ENCODE measurements around the gene CNTF. TPM values are rescaled to one million over a fixed set of nuclear protein-coding genes. Genes with fewer than 3 reads are reported as not detected.

The CNTF gene
- polyA plus RNA-seq, 1 donor: 1.4 TPM

- H3K4me1 ChIP-seq (ENCODE audit: control insufficient read depth, insufficient read depth, low read length): peaks cover 14% of the 10 kb centered on the region
- H3K27ac ChIP-seq (ENCODE audit: low read length): peak overlapping the region; percentile 96
- H3K27me3 ChIP-seq (ENCODE audit: control insufficient read depth, insufficient read depth, low read length): no peaks in the 10 kb centered on the region
- 0% methylated on average over 2 of the region's 78 CpGs for WGBS (ENCODE audit: insufficient coverage, low lambda C conversion rate)
- DNase-seq: peak; percentile 88 to 94
- H3K9me3 ChIP-seq (ENCODE audit: control insufficient read depth, low read depth, low read length): no peaks in the 10 kb centered on the region
- no peaks in the 10 kb centered on the region for H3K36me3 ChIP-seq (ENCODE audit: control insufficient read depth, insufficient read depth, low read length)
- peak overlapping the region; percentile 82 for H3K4me3 ChIP-seq (ENCODE audit: low read length)
Measured at GRCh38 chr11:58579192-58580129, 43.0 kb upstream of the CNTF start.

- Histone ChIP-seq H3K4me3 (ENCODE audit: low read length) (peak overlapping the region; percentile 82), H3K4me1 (ENCODE audit: control insufficient read depth, insufficient read depth, low read length) (peaks cover 14% of the 10 kb centered on the region)
Measured at GRCh38 chr11:58580311-58580710, 42.2 kb upstream of the CNTF start.

DNA sequence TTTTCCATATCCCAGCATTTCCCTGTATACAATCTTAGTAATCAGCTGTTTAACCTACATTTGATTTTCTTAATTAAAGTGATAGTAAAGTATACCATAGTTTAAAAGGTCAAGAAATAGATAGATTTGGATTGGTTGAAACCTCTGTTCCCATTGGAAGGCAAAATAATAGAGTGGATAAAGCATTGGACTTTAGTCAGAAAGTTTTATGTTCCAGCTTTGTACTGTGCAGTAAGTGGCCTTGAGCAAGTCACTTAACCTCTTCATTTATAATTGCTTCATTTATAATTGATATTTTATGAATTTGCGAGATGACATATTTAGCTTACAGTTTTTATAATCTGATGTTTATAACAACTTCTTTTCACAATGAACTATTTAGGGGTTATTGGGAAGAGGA, 40.0 kb upstream of the CNTF start:
- Histone ChIP-seq H3K27ac (ENCODE audit: low read length) (no peak overlapping the region), H3K4me1 (ENCODE audit: control insufficient read depth, insufficient read depth, low read length) (peaks cover 4% of the 10 kb centered on the region)

More at GRCh38 chr11:58580311-58580710, 42.2 kb upstream of the CNTF start:
- WGBS (ENCODE audit: insufficient coverage, low lambda C conversion rate): 0% methylated on average over 2 of the region's 2 CpGs
- DNase-seq: no peak
- Histone ChIP-seq H3K9me3 (ENCODE audit: control insufficient read depth, low read depth, low read length) (no peaks in the 10 kb centered on the region), H3K36me3 (ENCODE audit: control insufficient read depth, insufficient read depth, low read length) (peaks cover 1% of the 10 kb centered on the region), H3K27ac (ENCODE audit: low read length) (peak overlapping the region; percentile 96), H3K27me3 (ENCODE audit: control insufficient read depth, insufficient read depth, low read length) (no peaks in the 10 kb centered on the region)

DNA sequence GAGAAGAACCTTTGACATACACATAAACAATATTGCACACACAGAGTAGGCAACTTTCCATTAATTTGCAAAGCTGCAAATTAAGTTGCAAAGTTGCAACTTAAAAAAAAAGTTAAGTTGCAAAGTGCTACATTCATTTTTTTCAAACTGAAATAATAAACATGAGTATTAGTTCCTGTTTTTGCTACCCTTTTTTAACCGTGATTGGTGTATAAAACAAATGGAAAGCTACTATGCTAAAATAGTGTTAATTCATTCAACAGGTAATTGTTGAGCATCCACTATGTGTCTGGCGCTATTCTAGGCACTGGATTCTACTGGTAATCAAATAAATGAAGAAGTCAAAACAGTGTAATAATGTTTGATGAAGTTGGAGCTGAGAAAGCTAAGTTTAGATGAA, 35.5 kb upstream of the CNTF start:
- H3K9me3 ChIP-seq (ENCODE audit: control insufficient read depth, low read depth, low read length): no peaks in the 10 kb centered on the region
- no peak overlapping the region for H3K27ac ChIP-seq (ENCODE audit: low read length)
- 100% methylated on average over 1 of the region's 2 CpGs for WGBS (ENCODE audit: insufficient coverage, low lambda C conversion rate)
- H3K4me1 ChIP-seq (ENCODE audit: control insufficient read depth, insufficient read depth, low read length): no peaks in the 10 kb centered on the region
- no peak overlapping the region for H3K4me3 ChIP-seq (ENCODE audit: low read length)
- no peaks in the 10 kb centered on the region for H3K27me3 ChIP-seq (ENCODE audit: control insufficient read depth, insufficient read depth, low read length)
- peaks cover 18% of the 10 kb centered on the region for H3K36me3 ChIP-seq (ENCODE audit: control insufficient read depth, insufficient read depth, low read length)
- DNase-seq: no peak

More for the DNA sequence above, 40.0 kb upstream of the CNTF start:
- WGBS (ENCODE audit: insufficient coverage, low lambda C conversion rate): 100% methylated on average over 1 of the region's 1 CpG
- DNase-seq: no peak
- no peaks in the 10 kb centered on the region for H3K27me3 ChIP-seq (ENCODE audit: control insufficient read depth, insufficient read depth, low read length)
- no peak overlapping the region for H3K4me3 ChIP-seq (ENCODE audit: low read length)
- no peaks in the 10 kb centered on the region for H3K9me3 ChIP-seq (ENCODE audit: control insufficient read depth, low read depth, low read length)
- peaks cover 12% of the 10 kb centered on the region for H3K36me3 ChIP-seq (ENCODE audit: control insufficient read depth, insufficient read depth, low read length)

GRCh38 chr11:58591659-58592058, 30.8 kb upstream of the CNTF start:
- Histone ChIP-seq H3K9me3 (ENCODE audit: control insufficient read depth, low read depth, low read length) (no peaks in the 10 kb centered on the region), H3K4me3 (ENCODE audit: low read length) (no peak overlapping the region), H3K27ac (ENCODE audit: low read length) (no peak overlapping the region), H3K27me3 (ENCODE audit: control insufficient read depth, insufficient read depth, low read length) (no peaks in the 10 kb centered on the region), H3K4me1 (ENCODE audit: control insufficient read depth, insufficient read depth, low read length) (peaks cover 16% of the 10 kb centered on the region), H3K36me3 (ENCODE audit: control insufficient read depth, insufficient read depth, low read length) (peaks cover 12% of the 10 kb centered on the region)
- DNase-seq: no peak
- no CpG with 5 or more reads among the region's 3 CpGs for whole genome bisulfite sequencing (ENCODE audit: insufficient coverage, low lambda C conversion rate)

- peaks cover 27% of the 10 kb centered on the region for H3K4me1 ChIP-seq (ENCODE audit: control insufficient read depth, insufficient read depth, low read length)
- peaks cover 8% of the 10 kb centered on the region for H3K36me3 ChIP-seq (ENCODE audit: control insufficient read depth, insufficient read depth, low read length)
- H3K4me3 ChIP-seq (ENCODE audit: low read length): no peak overlapping the region
- H3K27me3 ChIP-seq (ENCODE audit: control insufficient read depth, insufficient read depth, low read length): no peaks in the 10 kb centered on the region
- WGBS (ENCODE audit: insufficient coverage, low lambda C conversion rate): 46% methylated on average over 3 of the region's 5 CpGs
- H3K9me3 ChIP-seq (ENCODE audit: control insufficient read depth, low read depth, low read length): no peaks in the 10 kb centered on the region
- DNase-seq: peak; percentile 54 to 67
- peak overlapping the region; percentile 56 for H3K27ac ChIP-seq (ENCODE audit: low read length)
Measured at GRCh38 chr11:58592760-58593472, 29.5 kb upstream of the CNTF start.

GRCh38 chr11:58594826-58595225, 27.6 kb upstream of the CNTF start:
- no peaks in the 10 kb centered on the region for H3K27me3 ChIP-seq (ENCODE audit: control insufficient read depth, insufficient read depth, low read length)
- DNase-seq: peak in 1 of 2 donors; percentile 40
- peaks cover 31% of the 10 kb centered on the region for H3K4me1 ChIP-seq (ENCODE audit: control insufficient read depth, insufficient read depth, low read length)
- no peak overlapping the region for H3K4me3 ChIP-seq (ENCODE audit: low read length)
- 67% methylated on average over 2 of the region's 4 CpGs for WGBS (ENCODE audit: insufficient coverage, low lambda C conversion rate)
- H3K9me3 ChIP-seq (ENCODE audit: control insufficient read depth, low read depth, low read length): no peaks in the 10 kb centered on the region
- peak overlapping the region; percentile 56 for H3K27ac ChIP-seq (ENCODE audit: low read length)
- H3K36me3 ChIP-seq (ENCODE audit: control insufficient read depth, insufficient read depth, low read length): peaks cover 6% of the 10 kb centered on the region

GRCh38 chr11:58596621-58597020, 25.8 kb upstream of the CNTF start:
- DNase-seq: no peak
- Histone ChIP-seq H3K36me3 (ENCODE audit: control insufficient read depth, insufficient read depth, low read length) (peaks cover 6% of the 10 kb centered on the region), H3K4me3 (ENCODE audit: low read length) (no peak overlapping the region), H3K27ac (ENCODE audit: low read length) (peak overlapping the region; percentile 21), H3K27me3 (ENCODE audit: control insufficient read depth, insufficient read depth, low read length) (no peaks in the 10 kb centered on the region), H3K9me3 (ENCODE audit: control insufficient read depth, low read depth, low read length) (no peaks in the 10 kb centered on the region), H3K4me1 (ENCODE audit: control insufficient read depth, insufficient read depth, low read length) (peaks cover 31% of the 10 kb centered on the region)
- WGBS (ENCODE audit: insufficient coverage, low lambda C conversion rate): 88% methylated on average over 2 of the region's 3 CpGs

- H3K27ac ChIP-seq (ENCODE audit: low read length): peak overlapping the region; percentile 21
- no peaks in the 10 kb centered on the region for H3K27me3 ChIP-seq (ENCODE audit: control insufficient read depth, insufficient read depth, low read length)
- no peaks in the 10 kb centered on the region for H3K36me3 ChIP-seq (ENCODE audit: control insufficient read depth, insufficient read depth, low read length)
- H3K9me3 ChIP-seq (ENCODE audit: control insufficient read depth, low read depth, low read length): no peaks in the 10 kb centered on the region
- DNase-seq: no peak
- 50% methylated on average over 2 of the region's 3 CpGs for WGBS (ENCODE audit: insufficient coverage, low lambda C conversion rate)
- no peak overlapping the region for H3K4me3 ChIP-seq (ENCODE audit: low read length)
- H3K4me1 ChIP-seq (ENCODE audit: control insufficient read depth, insufficient read depth, low read length): peaks cover 31% of the 10 kb centered on the region
Measured at GRCh38 chr11:58597486-58598144, 24.9 kb upstream of the CNTF start.

DNA sequence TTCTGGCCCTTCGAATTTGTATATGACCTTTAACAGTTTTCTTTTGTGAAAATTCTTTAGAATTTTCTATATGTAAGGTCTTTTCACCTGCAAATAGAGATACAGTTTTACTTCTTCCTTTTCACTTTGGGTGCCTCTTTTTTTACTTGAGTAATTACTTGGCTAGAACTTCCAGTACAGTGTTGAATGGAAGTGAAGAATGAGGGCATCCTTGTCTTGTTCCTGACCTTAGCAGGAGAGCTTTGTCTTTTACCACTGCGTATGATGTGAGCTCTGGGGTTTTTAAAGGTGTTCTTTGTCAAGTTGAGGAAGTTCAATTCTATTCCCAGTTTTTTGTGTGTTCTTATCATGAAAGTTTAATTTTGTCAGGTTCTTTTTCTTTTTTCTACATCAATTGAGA, 22.0 kb upstream of the CNTF start:
- Histone ChIP-seq H3K4me1 (ENCODE audit: control insufficient read depth, insufficient read depth, low read length) (peaks cover 15% of the 10 kb centered on the region), H3K36me3 (ENCODE audit: control insufficient read depth, insufficient read depth, low read length) (peaks cover 5% of the 10 kb centered on the region), H3K27ac (ENCODE audit: low read length) (no peak overlapping the region), H3K9me3 (ENCODE audit: control insufficient read depth, low read depth, low read length) (no peaks in the 10 kb centered on the region), H3K27me3 (ENCODE audit: control insufficient read depth, insufficient read depth, low read length) (no peaks in the 10 kb centered on the region), H3K4me3 (ENCODE audit: low read length) (no peak overlapping the region)
- no CpG with 5 or more reads among the region's 2 CpGs for WGBS (ENCODE audit: insufficient coverage, low lambda C conversion rate)
- DNase-seq: no peak

Data from large intestine (tissue), 3 donors.